WERI-Rb-1 (cell line): ENCODE results near the gene BEST1.

Source experiments
- DNase-seq: peaks from one replicate; pipeline ENCODE4 v3.0.0-alpha.2; 2020
- H3K27ac ChIP-seq: fragments of 250-450 bp; sonication (Bioruptor Pico); 2 replicates; pipeline ENCODE4 v1.5.1; 2020; ENCODE audit warnings: mild to moderate bottlenecking, moderate library complexity
- H3K27me3 ChIP-seq: fragments of 250-450 bp; sonication (Bioruptor Pico); 2 replicates; pipeline ENCODE4 v1.5.1; 2021; ENCODE audit warnings: mild to moderate bottlenecking, low read depth, moderate library complexity; ENCODE audit not compliant: insufficient read depth, severe bottlenecking
- H3K36me3 ChIP-seq: fragments of 250-450 bp; sonication (Bioruptor Pico); 2 replicates; pipeline ENCODE4 v1.5.1; 2020; ENCODE audit warnings: mild to moderate bottlenecking, moderate library complexity
- H3K4me3 ChIP-seq: 2 replicates; pipeline ENCODE4 v1.5.1; 2011; ENCODE audit warnings: low read depth, mild to moderate bottlenecking, control low read depth, low read length
- H3K9me3 ChIP-seq: fragments of 250-450 bp; sonication (Bioruptor Pico); 2 replicates; pipeline ENCODE4 v1.5.1; 2021; ENCODE audit warnings: mild to moderate bottlenecking, moderate library complexity; ENCODE audit not compliant: severe bottlenecking
- TF ChIP-seq, protein P1 (sequence below): IDR thresholded peaks from 2 replicates; pipeline ENCODE4 v1.5.1; 2011; ENCODE audit warnings: low read depth, mild to moderate bottlenecking, control low read depth, inconsistent platforms, low read length

The BEST1 gene

DNA sequence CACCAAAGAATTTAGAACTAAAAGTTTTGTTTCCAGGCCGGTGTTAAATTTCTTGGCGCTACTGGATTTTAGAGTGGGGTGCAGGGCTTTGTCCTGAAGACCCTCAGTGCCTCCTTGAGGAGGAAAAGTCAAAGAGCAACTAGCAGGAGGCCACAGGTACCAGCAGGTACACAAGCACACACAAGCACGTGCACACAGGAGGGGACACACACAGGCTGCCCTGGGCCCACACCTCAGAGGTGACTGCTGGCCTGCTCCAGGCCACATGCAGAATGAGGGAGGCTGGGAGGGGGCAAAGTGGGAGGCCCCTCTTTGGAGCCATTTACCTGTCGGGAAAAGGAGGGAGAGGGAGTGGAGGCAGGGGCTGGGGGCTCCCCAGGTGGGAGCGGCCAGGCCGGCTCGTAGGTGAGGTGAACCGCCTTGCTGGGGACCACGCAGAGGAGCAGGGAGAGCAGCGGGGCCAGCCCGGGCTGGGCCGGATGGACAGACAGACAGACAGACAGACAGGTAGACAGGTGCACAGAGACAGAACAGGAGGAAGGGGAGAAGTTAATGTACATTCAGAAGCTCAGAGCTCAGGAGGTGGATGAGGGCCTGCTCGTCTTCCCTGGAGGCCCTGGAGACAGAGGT is 45.0 kb upstream of the BEST1 start:
- no peak for DNase-seq
- Histone ChIP-seq H3K36me3 (no peaks in the 10 kb centered on the region), H3K27ac (no peak overlapping the region), H3K9me3 (no peaks in the 10 kb centered on the region), H3K4me3 (no peak overlapping the region), H3K27me3 (no peaks in the 10 kb centered on the region)
- TF ChIP-seq, protein P1, sequence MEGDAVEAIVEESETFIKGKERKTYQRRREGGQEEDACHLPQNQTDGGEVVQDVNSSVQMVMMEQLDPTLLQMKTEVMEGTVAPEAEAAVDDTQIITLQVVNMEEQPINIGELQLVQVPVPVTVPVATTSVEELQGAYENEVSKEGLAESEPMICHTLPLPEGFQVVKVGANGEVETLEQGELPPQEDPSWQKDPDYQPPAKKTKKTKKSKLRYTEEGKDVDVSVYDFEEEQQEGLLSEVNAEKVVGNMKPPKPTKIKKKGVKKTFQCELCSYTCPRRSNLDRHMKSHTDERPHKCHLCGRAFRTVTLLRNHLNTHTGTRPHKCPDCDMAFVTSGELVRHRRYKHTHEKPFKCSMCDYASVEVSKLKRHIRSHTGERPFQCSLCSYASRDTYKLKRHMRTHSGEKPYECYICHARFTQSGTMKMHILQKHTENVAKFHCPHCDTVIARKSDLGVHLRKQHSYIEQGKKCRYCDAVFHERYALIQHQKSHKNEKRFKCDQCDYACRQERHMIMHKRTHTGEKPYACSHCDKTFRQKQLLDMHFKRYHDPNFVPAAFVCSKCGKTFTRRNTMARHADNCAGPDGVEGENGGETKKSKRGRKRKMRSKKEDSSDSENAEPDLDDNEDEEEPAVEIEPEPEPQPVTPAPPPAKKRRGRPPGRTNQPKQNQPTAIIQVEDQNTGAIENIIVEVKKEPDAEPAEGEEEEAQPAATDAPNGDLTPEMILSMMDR, result no peak

GRCh38 chr11:61905801-61906521 is 44.2 kb upstream of the BEST1 start:
- no peak for DNase-seq
- TF ChIP-seq, protein P1, result no peak
- Histone ChIP-seq H3K36me3 (no peaks in the 10 kb centered on the region), H3K27ac (no peak overlapping the region), H3K4me3 (no peak overlapping the region), H3K27me3 (no peaks in the 10 kb centered on the region), H3K9me3 (no peaks in the 10 kb centered on the region)

- Histone ChIP-seq H3K4me3 (no peak overlapping the region), H3K27me3 (no peaks in the 10 kb centered on the region), H3K9me3 (no peaks in the 10 kb centered on the region), H3K36me3 (no peaks in the 10 kb centered on the region), H3K27ac (no peak overlapping the region)
- TF ChIP-seq, protein P1, result no peak
- no peak for DNase-seq
These were observed 43.6 kb upstream of the BEST1 start for GRCh38 chr11:61906522-61906909.

DNA sequence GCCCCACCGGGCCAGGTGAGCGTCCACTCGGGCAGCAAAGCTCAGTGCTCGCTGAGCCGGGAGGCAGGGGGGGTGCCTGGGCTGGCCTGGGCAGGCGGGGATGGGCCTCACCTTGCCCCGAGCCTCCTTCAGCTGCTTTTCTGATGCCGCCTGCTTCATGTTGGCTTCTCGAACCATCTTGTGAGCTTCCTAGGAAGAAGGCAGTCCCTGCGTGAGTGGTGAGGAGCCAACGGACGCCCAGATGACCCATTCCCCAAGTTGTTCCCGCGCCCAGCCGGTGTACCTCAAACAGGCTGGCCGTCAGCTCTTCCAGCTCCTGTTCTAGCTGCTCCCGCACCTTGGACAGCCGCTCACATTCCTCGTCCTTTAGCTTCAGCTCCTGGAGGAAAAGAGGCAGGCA is 42.9 kb upstream of the BEST1 start:
- no peak for DNase-seq
- Histone ChIP-seq H3K36me3 (no peaks in the 10 kb centered on the region), H3K27ac (no peak overlapping the region), H3K4me3 (no peak overlapping the region), H3K27me3 (no peaks in the 10 kb centered on the region), H3K9me3 (no peaks in the 10 kb centered on the region)
- TF ChIP-seq, protein P1, result no peak

DNA sequence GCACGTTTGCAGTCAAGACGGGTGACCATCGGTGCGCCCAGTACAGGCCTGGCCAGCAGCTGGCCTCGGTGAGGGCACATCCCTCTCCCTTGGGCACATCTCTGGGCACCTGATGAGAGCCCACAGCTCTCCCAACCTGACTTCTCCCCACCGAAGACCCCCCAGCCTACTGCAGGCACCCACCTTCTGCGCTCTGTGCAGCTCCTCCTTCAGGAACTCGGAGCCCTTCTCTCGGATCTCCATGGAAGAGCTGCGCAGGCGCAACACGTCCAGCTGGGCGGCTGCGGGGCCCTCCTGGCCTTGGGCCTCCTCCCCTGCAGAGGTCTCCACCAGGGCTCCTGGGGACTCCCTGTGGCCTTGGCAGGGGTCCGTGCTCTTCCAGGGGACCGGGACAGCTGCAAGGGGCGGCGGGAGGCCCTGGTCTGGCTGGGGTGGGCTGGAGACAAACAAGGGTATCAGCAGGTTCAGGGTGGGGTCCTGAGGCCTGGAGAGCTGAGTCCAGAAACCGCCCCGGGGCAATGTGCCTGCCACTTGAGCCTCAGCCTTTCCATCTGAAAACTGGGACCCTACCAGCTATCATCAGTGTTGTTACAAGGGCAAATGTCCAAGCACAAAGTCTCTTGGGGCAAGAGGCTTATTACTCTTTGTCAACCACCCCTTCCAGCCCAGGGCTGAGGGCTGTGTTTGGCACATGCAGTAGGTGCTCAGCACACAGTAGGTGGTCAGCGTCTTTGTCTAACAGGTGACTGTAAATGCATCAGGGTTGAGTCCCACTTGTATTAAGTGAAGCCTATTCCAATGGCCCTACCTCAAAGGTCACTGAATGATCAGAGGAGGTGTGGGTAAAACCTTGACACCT is 42.1 kb upstream of the BEST1 start:
- no peak for DNase-seq
- Histone ChIP-seq H3K4me3 (no peak overlapping the region), H3K36me3 (no peaks in the 10 kb centered on the region), H3K9me3 (no peaks in the 10 kb centered on the region), H3K27me3 (no peaks in the 10 kb centered on the region), H3K27ac (no peak overlapping the region)
- TF ChIP-seq, protein P1, result no peak
